HepG2 (cell line): ENCODE measurements around the gene INO80B. TPM values are rescaled to one million over a fixed set of nuclear protein-coding genes. Genes with fewer than 3 reads are reported as not detected.
A peak's percentile ranks its signal among the peaks of the same experiment; 100 is the strongest.

Experiments
- AFF4 ChIP-seq: sonication (generic); formaldehyde crosslinking; IDR thresholded peaks from 2 replicates; pipeline ENCODE4 v1.4.0; 2020; ENCODE audit warnings: missing genetic modification reagents
- CHD2 ChIP-seq: IDR thresholded peaks from 2 replicates; pipeline ENCODE4 v1.6.1; 2011; ENCODE audit warnings: low read depth, low read length, improper control_type of control experiment
- ELF3 ChIP-seq: IDR thresholded peaks from 2 replicates; pipeline ENCODE4 v1.6.1; 2016; ENCODE audit warnings: missing genetic modification reagents, missing compliant biosample characterization
- ISL2 ChIP-seq: sonication (generic); formaldehyde crosslinking; IDR thresholded peaks from 2 replicates; pipeline ENCODE4 v1.5.0; 2020; ENCODE audit warnings: missing genetic modification reagents
- KMT2B ChIP-seq: IDR thresholded peaks from 2 replicates; pipeline ENCODE4 v1.6.1; 2016; ENCODE audit warnings: missing genetic modification reagents, missing compliant biosample characterization
- RXRA ChIP-seq: sonication (generic); formaldehyde crosslinking; IDR thresholded peaks from 2 replicates; pipeline ENCODE4 v1.5.1; 2020; ENCODE audit warnings: missing genetic modification reagents
- STAT5B ChIP-seq: sonication (generic); formaldehyde crosslinking; IDR thresholded peaks from 2 replicates; pipeline ENCODE4 v1.4.0; 2020; ENCODE audit warnings: missing genetic modification reagents
- THYN1 ChIP-seq: sonication (generic); formaldehyde crosslinking; IDR thresholded peaks from 2 replicates; pipeline ENCODE4 v1.8.1; 2023; ENCODE audit warnings: low read depth, mild to moderate bottlenecking, moderate library complexity, missing genetic modification reagents, borderline replicate concordance
- XBP1 ChIP-seq: sonication (generic); formaldehyde crosslinking; IDR thresholded peaks from 2 replicates; pipeline ENCODE4 v1.5.0; 2020; ENCODE audit warnings: missing genetic modification reagents
- YEATS4 ChIP-seq: sonication (generic); formaldehyde crosslinking; IDR thresholded peaks from 2 replicates; pipeline ENCODE4 v1.4.0; 2020; ENCODE audit warnings: missing genetic modification reagents, borderline replicate concordance
- YY1 ChIP-seq: IDR thresholded peaks from 2 replicates; pipeline ENCODE4 v1.6.1; 2011; ENCODE audit warnings: low read length, low read depth, moderate library complexity, mild to moderate bottlenecking; ENCODE audit not compliant: insufficient read depth, insufficient replicate concordance
- ZNF124 ChIP-seq: sonication (generic); formaldehyde crosslinking; IDR thresholded peaks from 2 replicates; pipeline ENCODE4 v1.4.0; 2020; ENCODE audit warnings: missing genetic modification reagents
- ZNF619 ChIP-seq: sonication (generic); formaldehyde crosslinking; IDR thresholded peaks from 2 replicates; pipeline ENCODE4 v1.4.0; 2020; ENCODE audit warnings: mild to moderate bottlenecking, missing genetic modification reagents
- ZNF670 ChIP-seq: sonication (generic); formaldehyde crosslinking; IDR thresholded peaks from 2 replicates; pipeline ENCODE4 v1.8.0; 2022; ENCODE audit warnings: mild to moderate bottlenecking, missing genetic modification reagents, borderline replicate concordance
- ZNF782 ChIP-seq: sonication (generic); formaldehyde crosslinking; IDR thresholded peaks from 2 replicates; pipeline ENCODE4 v1.4.0; 2020; ENCODE audit warnings: missing genetic modification reagents, mild to moderate bottlenecking, borderline replicate concordance
- ZSCAN25 ChIP-seq: sonication (generic); formaldehyde crosslinking; IDR thresholded peaks from 2 replicates; pipeline ENCODE4 v1.8.0; 2022; ENCODE audit warnings: mild to moderate bottlenecking, missing genetic modification reagents
- ZSCAN9 ChIP-seq: IDR thresholded peaks from 2 replicates; pipeline ENCODE4 v1.6.1; 2016; ENCODE audit warnings: borderline replicate concordance
- polyA plus RNA-seq, 8 experiments: library from polyadenylated mRNA; depleted of rRNA in 3 of 8; stranded (reverse) in 7 of 8; unstranded in 1 of 8; fragments of >200 nt; fragmentation: Illumina TruSeq in 4 of 8; extraction: Trizol in 4 of 8; gene quantifications; 2 replicates each; pipeline versions ENCODE4 v1.2.1 to v1.2.3, GENCODE V29; 2011 to 2016; ENCODE audit warnings: low read depth in 4 of 8, missing spikeins in 1 of 8, mixed read lengths in 1 of 8; ENCODE audit not compliant: insufficient read depth in 1 of 8
- total RNA-seq, 5 experiments: library from RNA; depleted of rRNA; stranded (reverse); fragments of >200 nt; fragmentation: Illumina TruSeq; extraction: Trizol; gene quantifications; 2 replicates each; pipeline ENCODE4 v1.2.3, GENCODE V29; 2016; ENCODE audit warnings: low read depth in 1 of 5
- TF ChIP-seq, protein P1 (sequence below): sonication (generic); formaldehyde crosslinking; IDR thresholded peaks from 2 replicates; pipeline ENCODE4 v1.4.0; 2020; ENCODE audit warnings: missing genetic modification reagents
- TF ChIP-seq, protein P2 (sequence below): sonication (generic); formaldehyde crosslinking; IDR thresholded peaks from 2 replicates; pipeline ENCODE4 v1.8.1; 2022; ENCODE audit warnings: mild to moderate bottlenecking, missing genetic modification reagents

Gene INO80B
- total and polyA plus RNA-seq, 2 of the 13 experiments (the other 11 are each of a cell fraction or from before 2014, with no cell fraction given) = 6.2 to 14.5 TPM

DNA sequence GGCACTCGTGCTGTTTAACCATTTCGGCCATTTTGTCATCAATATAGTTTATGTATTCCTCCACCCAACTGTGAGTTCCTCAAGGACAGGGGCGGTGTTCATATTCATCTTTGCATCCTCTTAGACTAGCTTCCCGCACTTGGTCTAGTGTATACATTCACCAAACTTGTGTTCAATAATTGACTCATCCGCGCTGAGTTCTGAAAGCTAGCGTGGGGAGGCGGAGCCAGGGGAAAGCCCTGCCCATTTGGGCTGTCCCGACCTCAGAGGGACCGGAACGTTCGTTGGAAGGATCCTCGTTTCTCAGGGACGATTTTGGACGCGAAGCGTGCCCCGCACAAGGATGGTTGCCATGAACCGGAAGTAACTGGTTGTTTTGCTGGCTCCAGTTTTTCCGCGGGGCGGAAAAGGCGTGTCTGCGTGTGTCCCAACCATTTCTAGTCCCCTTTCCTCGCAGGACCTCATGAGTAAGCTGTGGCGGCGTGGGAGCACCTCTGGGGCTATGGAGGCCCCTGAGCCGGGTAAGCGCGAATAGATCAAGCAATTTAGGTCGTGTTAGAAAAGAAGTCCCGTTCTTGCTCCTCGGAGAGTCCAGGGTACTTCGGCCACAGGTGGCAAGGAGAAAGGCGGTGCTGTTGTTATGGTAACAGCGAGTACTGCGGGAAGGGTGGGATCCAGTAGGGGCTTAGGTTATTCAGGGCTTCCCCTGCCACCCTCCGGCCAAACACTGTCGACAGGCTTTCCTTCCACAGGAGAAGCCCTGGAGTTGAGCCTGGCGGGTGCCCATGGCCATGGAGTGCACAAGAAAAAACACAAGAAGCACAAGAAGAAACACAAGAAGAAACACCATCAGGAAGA is at the start of gene INO80B (continued):
- TF ChIP-seq AFF4 (CRISPR knock-in tag) (no peak), ISL2 (CRISPR knock-in tag) (peak; percentile 85), RXRA (CRISPR knock-in tag) (peak; percentile 89), ZNF670 (CRISPR knock-in tag) (peak; percentile 98), ZNF619 (CRISPR knock-in tag) (peak; percentile 96; the same call in 1 of the 2 replicates), XBP1 (CRISPR knock-in tag) (0 out of 2 replicates have a peak, but pooled peaks have one; percentile 4), ZSCAN25 (CRISPR knock-in tag) (peak; percentile 88), YY1 (peak; percentile 100), YEATS4 (CRISPR knock-in tag) (peak; percentile 89; the same call in 1 of the 2 replicates), ZNF782 (CRISPR knock-in tag) (peak; percentile 88; the same call in 1 of the 2 replicates), KMT2B (CRISPR knock-in tag) (peak; percentile 91), ZNF124 (CRISPR knock-in tag) (peak; percentile 94), STAT5B (CRISPR knock-in tag) (no peak; the same call in 1 of the 2 replicates), CHD2 (0 out of 2 replicates have a peak, but pooled peaks have one; percentile 60), ELF3 (CRISPR knock-in tag) (peak; percentile 95), THYN1 (CRISPR knock-in tag) (no peak; the same call in 1 of the 2 replicates), ZSCAN9 (peak; percentile 97)
- TF ChIP-seq, protein P1, sequence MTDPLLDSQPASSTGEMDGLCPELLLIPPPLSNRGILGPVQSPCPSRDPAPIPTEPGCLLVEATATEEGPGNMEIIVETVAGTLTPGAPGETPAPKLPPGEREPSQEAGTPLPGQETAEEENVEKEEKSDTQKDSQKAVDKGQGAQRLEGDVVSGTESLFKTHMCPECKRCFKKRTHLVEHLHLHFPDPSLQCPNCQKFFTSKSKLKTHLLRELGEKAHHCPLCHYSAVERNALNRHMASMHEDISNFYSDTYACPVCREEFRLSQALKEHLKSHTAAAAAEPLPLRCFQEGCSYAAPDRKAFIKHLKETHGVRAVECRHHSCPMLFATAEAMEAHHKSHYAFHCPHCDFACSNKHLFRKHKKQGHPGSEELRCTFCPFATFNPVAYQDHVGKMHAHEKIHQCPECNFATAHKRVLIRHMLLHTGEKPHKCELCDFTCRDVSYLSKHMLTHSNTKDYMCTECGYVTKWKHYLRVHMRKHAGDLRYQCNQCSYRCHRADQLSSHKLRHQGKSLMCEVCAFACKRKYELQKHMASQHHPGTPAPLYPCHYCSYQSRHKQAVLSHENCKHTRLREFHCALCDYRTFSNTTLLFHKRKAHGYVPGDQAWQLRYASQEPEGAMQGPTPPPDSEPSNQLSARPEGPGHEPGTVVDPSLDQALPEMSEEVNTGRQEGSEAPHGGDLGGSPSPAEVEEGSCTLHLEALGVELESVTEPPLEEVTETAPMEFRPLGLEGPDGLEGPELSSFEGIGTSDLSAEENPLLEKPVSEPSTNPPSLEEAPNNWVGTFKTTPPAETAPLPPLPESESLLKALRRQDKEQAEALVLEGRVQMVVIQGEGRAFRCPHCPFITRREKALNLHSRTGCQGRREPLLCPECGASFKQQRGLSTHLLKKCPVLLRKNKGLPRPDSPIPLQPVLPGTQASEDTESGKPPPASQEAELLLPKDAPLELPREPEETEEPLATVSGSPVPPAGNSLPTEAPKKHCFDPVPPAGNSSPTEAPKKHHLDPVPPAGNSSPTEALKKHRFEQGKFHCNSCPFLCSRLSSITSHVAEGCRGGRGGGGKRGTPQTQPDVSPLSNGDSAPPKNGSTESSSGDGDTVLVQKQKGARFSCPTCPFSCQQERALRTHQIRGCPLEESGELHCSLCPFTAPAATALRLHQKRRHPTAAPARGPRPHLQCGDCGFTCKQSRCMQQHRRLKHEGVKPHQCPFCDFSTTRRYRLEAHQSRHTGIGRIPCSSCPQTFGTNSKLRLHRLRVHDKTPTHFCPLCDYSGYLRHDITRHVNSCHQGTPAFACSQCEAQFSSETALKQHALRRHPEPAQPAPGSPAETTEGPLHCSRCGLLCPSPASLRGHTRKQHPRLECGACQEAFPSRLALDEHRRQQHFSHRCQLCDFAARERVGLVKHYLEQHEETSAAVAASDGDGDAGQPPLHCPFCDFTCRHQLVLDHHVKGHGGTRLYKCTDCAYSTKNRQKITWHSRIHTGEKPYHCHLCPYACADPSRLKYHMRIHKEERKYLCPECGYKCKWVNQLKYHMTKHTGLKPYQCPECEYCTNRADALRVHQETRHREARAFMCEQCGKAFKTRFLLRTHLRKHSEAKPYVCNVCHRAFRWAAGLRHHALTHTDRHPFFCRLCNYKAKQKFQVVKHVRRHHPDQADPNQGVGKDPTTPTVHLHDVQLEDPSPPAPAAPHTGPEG (CRISPR knock-in tag) = peak; percentile 75
- TF ChIP-seq, protein P2, sequence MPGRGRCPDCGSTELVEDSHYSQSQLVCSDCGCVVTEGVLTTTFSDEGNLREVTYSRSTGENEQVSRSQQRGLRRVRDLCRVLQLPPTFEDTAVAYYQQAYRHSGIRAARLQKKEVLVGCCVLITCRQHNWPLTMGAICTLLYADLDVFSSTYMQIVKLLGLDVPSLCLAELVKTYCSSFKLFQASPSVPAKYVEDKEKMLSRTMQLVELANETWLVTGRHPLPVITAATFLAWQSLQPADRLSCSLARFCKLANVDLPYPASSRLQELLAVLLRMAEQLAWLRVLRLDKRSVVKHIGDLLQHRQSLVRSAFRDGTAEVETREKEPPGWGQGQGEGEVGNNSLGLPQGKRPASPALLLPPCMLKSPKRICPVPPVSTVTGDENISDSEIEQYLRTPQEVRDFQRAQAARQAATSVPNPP = peak; percentile 93
